DOHH2 (cell line): Measurements from ENCODE around the gene TRAK2.

Experiments
- H3F3A ChIP-seq: fragments of 200-600 bp; sonication (generic), shearing (Covaris generic); 2 replicates; pipeline ENCODE4 v1.6.0; 2016; ENCODE audit warnings: antibody characterized with exemption, mild to moderate bottlenecking; ENCODE audit not compliant: control insufficient read depth, insufficient read depth
- H3K27ac ChIP-seq: fragments of 200-600 bp; sonication (generic); 2 replicates; pipeline ENCODE4 v1.5.1; 2014; ENCODE audit warnings: low read depth, mild to moderate bottlenecking, low read length, moderate library complexity
- H3K27me3 ChIP-seq: fragments of 200-600 bp; sonication (generic); 2 replicates; pipeline ENCODE4 v1.6.1; 2014; ENCODE audit warnings: mild to moderate bottlenecking, low read length, mixed read lengths; ENCODE audit not compliant: control insufficient read depth
- H3K36me3 ChIP-seq: fragments of 200-600 bp; sonication (generic); 2 replicates; pipeline ENCODE4 v1.6.1; 2014; ENCODE audit warnings: mild to moderate bottlenecking, low read length, moderate library complexity, mixed read lengths; ENCODE audit not compliant: control insufficient read depth
- H3K4me1 ChIP-seq: fragments of 200-600 bp; sonication (generic); 2 replicates; pipeline ENCODE4 v1.6.1; 2014; ENCODE audit warnings: mild to moderate bottlenecking, low read length, mixed read lengths; ENCODE audit not compliant: control insufficient read depth
- H3K4me2 ChIP-seq: fragments of 200-600 bp; sonication (generic); 2 replicates; pipeline ENCODE4 v1.6.0; 2014; ENCODE audit warnings: mild to moderate bottlenecking, low read length, moderate library complexity
- H3K4me3 ChIP-seq: fragments of 200-600 bp; sonication (generic); 2 replicates; pipeline ENCODE4 v1.5.1; 2014; ENCODE audit warnings: mild to moderate bottlenecking, low read length, mixed read lengths
- H3K79me2 ChIP-seq: fragments of 200-600 bp; sonication (generic); 2 replicates; pipeline ENCODE4 v1.6.1; 2014; ENCODE audit warnings: mild to moderate bottlenecking, low read length, mixed read lengths; ENCODE audit not compliant: control insufficient read depth
- H3K9me2 ChIP-seq: fragments of 200-600 bp; sonication (generic); replicated peaks from 2 replicates; pipeline ENCODE4 v1.6.1; 2014; ENCODE audit warnings: mild to moderate bottlenecking, low read length, mixed read lengths; ENCODE audit not compliant: control insufficient read depth
- H3K9me3 ChIP-seq: fragments of 200-600 bp; sonication (generic); 2 replicates; pipeline ENCODE4 v1.6.1; 2014; ENCODE audit warnings: antibody characterized with exemption, low read length, mixed read lengths; ENCODE audit not compliant: control insufficient read depth, insufficient read depth
- H4K20me1 ChIP-seq: fragments of 200-600 bp; sonication (generic); 2 replicates; pipeline ENCODE4 v1.6.0; 2014; ENCODE audit warnings: low read depth, mild to moderate bottlenecking, antibody characterized with exemption, low read length, moderate library complexity; ENCODE audit not compliant: control insufficient read depth, insufficient read depth
- CTCF ChIP-seq: fragments of 200-600 bp; sonication (generic); IDR thresholded peaks from one replicate; pipeline ENCODE4 v1.5.1; 2014; ENCODE audit warnings: antibody characterized with exemption, mild to moderate bottlenecking, low read depth, low read length; ENCODE audit not compliant: poor library complexity, severe bottlenecking
- EZH2phosphoT487 ChIP-seq: fragments of 200-600 bp; sonication (generic); IDR thresholded peaks from 2 replicates; pipeline ENCODE4 v1.6.1; 2017; ENCODE audit warnings: borderline replicate concordance, mild to moderate bottlenecking, antibody characterized with exemption, low read length, moderate library complexity, mixed read lengths

TRAK2 gene

GRCh38 chr2:201470821-201471731 is 19.8 kb upstream of the TRAK2 start:
- Histone ChIP-seq H3K27me3 (no peaks in the 10 kb centered on the region), H3K27ac (no peak overlapping the region), H4K20me1 (no peaks in the 10 kb centered on the region), H3K4me3 (no peak overlapping the region), H3K9me3 (no peaks in the 10 kb centered on the region), H3K36me3 (no peaks in the 10 kb centered on the region), H3K4me2 (no peak overlapping the region), H3K4me1 (no peaks in the 10 kb centered on the region), H3K9me2 (no peaks in the 10 kb centered on the region), H3F3A (no peaks in the 10 kb centered on the region), H3K79me2 (no peaks in the 10 kb centered on the region)
- TF ChIP-seq EZH2phosphoT487 (no peak), CTCF (no peak)

GRCh38 chr2:201467666-201468065 is 16.4 kb upstream of the TRAK2 start:
- H3K9me3 ChIP-seq: no peaks in the 10 kb centered on the region
- no peaks in the 10 kb centered on the region for H3K9me2 ChIP-seq
- no peaks in the 10 kb centered on the region for H3K27me3 ChIP-seq
- H3K4me2 ChIP-seq: no peak overlapping the region
- no peaks in the 10 kb centered on the region for H4K20me1 ChIP-seq
- no peaks in the 10 kb centered on the region for H3K36me3 ChIP-seq
- H3K27ac ChIP-seq: no peak overlapping the region
- no peaks in the 10 kb centered on the region for H3K4me1 ChIP-seq
- H3K79me2 ChIP-seq: no peaks in the 10 kb centered on the region
- no peak for TF ChIP-seq CTCF
- no peak for TF ChIP-seq EZH2phosphoT487
- no peak overlapping the region for H3K4me3 ChIP-seq
- no peaks in the 10 kb centered on the region for H3F3A ChIP-seq

GRCh38 chr2:201466050-201466675 is 14.9 kb upstream of the TRAK2 start:
- H3F3A ChIP-seq: no peaks in the 10 kb centered on the region
- no peaks in the 10 kb centered on the region for H3K36me3 ChIP-seq
- H3K27me3 ChIP-seq: no peaks in the 10 kb centered on the region
- H3K9me2 ChIP-seq: no peaks in the 10 kb centered on the region
- H3K79me2 ChIP-seq: no peaks in the 10 kb centered on the region
- H4K20me1 ChIP-seq: no peaks in the 10 kb centered on the region
- H3K9me3 ChIP-seq: no peaks in the 10 kb centered on the region; the same call in 1 of the 2 replicates
- H3K4me3 ChIP-seq: no peak overlapping the region
- no peak overlapping the region for H3K4me2 ChIP-seq
- H3K27ac ChIP-seq: no peak overlapping the region
- TF ChIP-seq EZH2phosphoT487 (no peak), CTCF (no peak)
- no peaks in the 10 kb centered on the region for H3K4me1 ChIP-seq
